Stomach smooth muscle (tissue), 2 donors: ENCODE results near the gene C2orf68.
"Not testable (repeated sequence)": the region's sequence is repeated elsewhere in the genome, so short reads cannot be mapped to it uniquely, and the experiment has no call there.

Source experiments
- H3K27ac ChIP-seq: one replicate; pipeline ENCODE4 v1.7.0; 2013; ENCODE audit warnings: mild to moderate bottlenecking, low read length, inconsistent platforms
- H3K27me3 ChIP-seq, 2 donors: one replicate each; pipeline ENCODE4 v1.7.0; 2013; ENCODE audit warnings: low read length in 2 of 2; ENCODE audit not compliant: insufficient read depth in 2 of 2, control insufficient read depth in 1 of 2
- H3K36me3 ChIP-seq, 2 donors: one replicate each; pipeline ENCODE4 v1.7.0; 2013; ENCODE audit warnings: low read length in 2 of 2; ENCODE audit not compliant: control insufficient read depth in 2 of 2, insufficient read depth in 2 of 2
- H3K4me1 ChIP-seq: one replicate; pipeline ENCODE4 v1.7.0; 2013; ENCODE audit warnings: low read length; ENCODE audit not compliant: control insufficient read depth, insufficient read depth
- H3K4me3 ChIP-seq, 2 donors: one replicate each; pipeline ENCODE4 v1.7.0; 2013; ENCODE audit warnings: low read length in 2 of 2
- H3K9ac ChIP-seq, 2 donors: one replicate each; pipeline ENCODE4 v1.7.0; 2013; ENCODE audit warnings: low read length in 2 of 2, mild to moderate bottlenecking in 1 of 2
- H3K9me3 ChIP-seq, 2 donors: one replicate each; pipeline ENCODE4 v1.7.0; 2013; ENCODE audit warnings: low read length in 2 of 2; ENCODE audit not compliant: control insufficient read depth in 2 of 2
- donor health status: healthy.
- donor health status: Pancreatic carcinoma.

C2orf68 gene

GRCh38 chr2:85607268-85608215 lies 4.3 kb downstream of the C2orf68 start:
- Histone ChIP-seq H3K4me3 (no peak overlapping the region), H3K27me3 (no peaks in the 10 kb centered on the region), H3K9me3 (no peaks in the 10 kb centered on the region), H3K4me1 (peaks cover 41% of the 10 kb centered on the region), H3K9ac (no peak overlapping the region), H3K36me3 (peaks cover 10 to 17% of the 10 kb centered on the region in 2 donors), H3K27ac (no peak overlapping the region)

GRCh38 chr2:85606116-85606455 lies 5.8 kb downstream of the C2orf68 start:
- Histone ChIP-seq H3K9ac (peak overlapping the region in 1 of 2 donors; percentile 21), H3K4me1 (peaks cover 48% of the 10 kb centered on the region), H3K27ac (peak overlapping the region; percentile 31), H3K36me3 (peaks cover 10 to 17% of the 10 kb centered on the region in 2 donors), H3K27me3 (no peaks in the 10 kb centered on the region), H3K4me3 (no peak overlapping the region), H3K9me3 (no peaks in the 10 kb centered on the region)

- Histone ChIP-seq H3K27me3 (no peaks in the 10 kb centered on the region), H3K27ac (peak overlapping the region; percentile 31), H3K9ac (peak overlapping the region in 1 of 2 donors; percentile 21), H3K4me1 (peaks cover 51% of the 10 kb centered on the region), H3K36me3 (peaks cover 10 to 17% of the 10 kb centered on the region in 2 donors), H3K4me3 (no peak overlapping the region), H3K9me3 (no peaks in the 10 kb centered on the region)
These were observed 6.3 kb downstream of the C2orf68 start for GRCh38 chr2:85605406-85606115.

GRCh38 chr2:85604568-85605339 lies 7.1 kb downstream of the C2orf68 start:
- H3K9me3 ChIP-seq = no peaks in the 10 kb centered on the region
- peaks cover 48% of the 10 kb centered on the region for H3K4me1 ChIP-seq
- peaks cover 6 to 19% of the 10 kb centered on the region in 2 donors for H3K36me3 ChIP-seq
- peak overlapping the region in 1 of 2 donors; percentile 42 for H3K9ac ChIP-seq
- no peak overlapping the region for H3K27ac ChIP-seq
- peak overlapping the region in 1 of 2 donors; percentile 22 for H3K4me3 ChIP-seq
- H3K27me3 ChIP-seq = no peaks in the 10 kb centered on the region

GRCh38 chr2:85604133-85604444 lies 7.8 kb downstream of the C2orf68 start:
- H3K4me1 ChIP-seq = peaks cover 48% of the 10 kb centered on the region
- H3K27me3 ChIP-seq, H3K9me3 ChIP-seq, H3K9ac ChIP-seq, H3K27ac ChIP-seq: not testable (repeated sequence)
- H3K36me3 ChIP-seq = peaks cover 3 to 17% of the 10 kb centered on the region in 2 donors
- H3K4me3 ChIP-seq = peak overlapping the region in 1 of 2 donors; percentile 98

GRCh38 chr2:85602476-85603234 lies 9.2 kb downstream of the C2orf68 start, which contains the start of gene TMEM150A:
TMEM150A (minus strand) TSS chr2:85602698; CDS start chr2:85601948, 750 bp downstream.
- H3K27me3 ChIP-seq = no peaks in the 10 kb centered on the region

GRCh38 chr2:85601771-85602475 lies 9.9 kb downstream of the C2orf68 start:
- no peaks in the 10 kb centered on the region for H3K27me3 ChIP-seq
- H3K4me3 ChIP-seq = peak overlapping the region; percentile 98 to 99
- peak overlapping the region; percentile 73 for H3K27ac ChIP-seq
- peaks cover 8 to 13% of the 10 kb centered on the region in 2 donors for H3K36me3 ChIP-seq
- no peaks in the 10 kb centered on the region for H3K9me3 ChIP-seq
- H3K9ac ChIP-seq = peak overlapping the region; percentile 84 to 94
- peaks cover 47% of the 10 kb centered on the region for H3K4me1 ChIP-seq

More at GRCh38 chr2:85602476-85603234, 9.2 kb downstream of the C2orf68 start, which contains the start of gene TMEM150A:
- H3K4me3 ChIP-seq = peak within 1 kb of the TSS; percentile 98 to 99
- H3K36me3 ChIP-seq = peaks cover 3 to 10% of the 10 kb centered on the region in 2 donors
- H3K27ac ChIP-seq = peak within 1 kb of the TSS; percentile 73
- no peaks in the 10 kb centered on the region for H3K9me3 ChIP-seq
- H3K4me1 ChIP-seq = peaks cover 45% of the 10 kb centered on the region
- H3K9ac ChIP-seq = peak within 1 kb of the TSS; percentile 86 to 94

GRCh38 chr2:85600951-85601770 lies 10.7 kb downstream of the C2orf68 start:
- Histone ChIP-seq H3K9me3 (no peaks in the 10 kb centered on the region), H3K36me3 (peaks cover 9 to 17% of the 10 kb centered on the region in 2 donors), H3K9ac (peak overlapping the region; percentile 84 to 94), H3K27ac (peak overlapping the region; percentile 73), H3K27me3 (no peaks in the 10 kb centered on the region), H3K4me1 (peaks cover 52% of the 10 kb centered on the region), H3K4me3 (peak overlapping the region; percentile 98 to 99)

GRCh38 chr2:85600235-85600575 lies 11.7 kb downstream of the C2orf68 start:
- H3K9ac ChIP-seq = no peak overlapping the region
- H3K27me3 ChIP-seq = no peaks in the 10 kb centered on the region
- peaks cover 47% of the 10 kb centered on the region for H3K4me1 ChIP-seq
- H3K27ac ChIP-seq = peak overlapping the region; percentile 73
- H3K9me3 ChIP-seq = no peaks in the 10 kb centered on the region
- peaks cover 9 to 17% of the 10 kb centered on the region in 2 donors for H3K36me3 ChIP-seq
- no peak overlapping the region for H3K4me3 ChIP-seq
